Uterus (tissue), 2 donors: Measurements from ENCODE around the gene HEMK1.

ENCODE experiments used
- CTCF ChIP-seq, 4 experiments: fragments of 200-600 bp in 2 of 4; fragments of 450-650 bp in 2 of 4; sonication (generic) in 2 of 4; IDR thresholded peaks; one replicate each; pipeline ENCODE4 v1.5.1; 2016 to 2019; ENCODE audit warnings: antibody characterized with exemption in 4 of 4, mild to moderate bottlenecking in 2 of 4, moderate library complexity in 1 of 4
- POLR2A ChIP-seq, 2 donors: fragments of 450-650 bp; IDR thresholded peaks; one replicate each; pipeline ENCODE4 v1.6.1; 2016; ENCODE audit warnings: antibody characterized with exemption in 2 of 2, mild to moderate bottlenecking in 1 of 2, moderate library complexity in 1 of 2

GRCh38 chr3:50645378-50645777 lies 76.1 kb downstream of the HEMK1 start:
- TF ChIP-seq CTCF (IDR thresholded peaks at IDR 0.05): no peak
- no peak for TF ChIP-seq POLR2A (IDR thresholded peaks at IDR 0.05)
